CD8-positive, alpha-beta memory T cell (primary cell): ENCODE results near the gene PACSIN1. TPM values are rescaled to one million over a fixed set of nuclear protein-coding genes. Genes with fewer than 3 reads are reported as not detected.

Experiments used
- CTCF ChIA-PET: fragments of 350-600 bp; sonication (Branson Sonifier 250); formaldehyde crosslinking; loops from one replicate; lab custom pipeline; 2021; ENCODE audit warnings: antibody characterized with exemption; lab: Charles Lee
- POLR2A ChIA-PET: fragments of 350-600 bp; sonication (Branson Sonifier 250); formaldehyde crosslinking; loops from one replicate; lab custom pipeline; 2021; ENCODE audit warnings: antibody characterized with exemption; lab: Charles Lee
- DNase-seq, 5 donors: peaks; one replicate each; pipeline versions ENCODE4 v3.0.0 to v3.0.0-alpha.2; 2020 to 2022; ENCODE audit warnings: mixed read lengths in 1 of 5
- H3K27ac ChIP-seq: one replicate; pipeline ENCODE4 v1.7.0; 2013; ENCODE audit warnings: low read depth, mild to moderate bottlenecking, low read length, moderate library complexity
- H3K27me3 ChIP-seq: 2 replicates; pipeline ENCODE4 v1.7.0; 2013; ENCODE audit warnings: low read length, mild to moderate bottlenecking; ENCODE audit not compliant: insufficient read depth, poor library complexity, severe bottlenecking
- H3K36me3 ChIP-seq: 2 replicates; pipeline ENCODE4 v1.7.0; 2013; ENCODE audit warnings: mild to moderate bottlenecking, low read length, moderate library complexity; ENCODE audit not compliant: insufficient read depth
- H3K4me1 ChIP-seq: 2 replicates; pipeline ENCODE4 v1.7.0; 2013; ENCODE audit warnings: mild to moderate bottlenecking, low read length, moderate library complexity; ENCODE audit not compliant: insufficient read depth
- H3K4me3 ChIP-seq: 2 replicates; pipeline ENCODE4 v1.7.0; 2013; ENCODE audit warnings: mild to moderate bottlenecking, low read length
- H3K9me3 ChIP-seq: 2 replicates; pipeline ENCODE4 v1.7.0; 2013; ENCODE audit warnings: mild to moderate bottlenecking, low read length
- H3K27ac Mint-ChIP-seq, 8 donors: one replicate each; pipeline ENCODE4 v1.8.0; 2020 to 2021; ENCODE audit warnings: mixed read lengths in 8 of 8, mild to moderate bottlenecking in 6 of 8, inconsistent platforms in 3 of 8, moderate library complexity in 3 of 8
- H3K27me3 Mint-ChIP-seq, 2 donors: one replicate each; pipeline ENCODE4 v1.8.0; 2020 to 2021; ENCODE audit warnings: mixed read lengths in 2 of 2, mild to moderate bottlenecking in 1 of 2, moderate library complexity in 1 of 2
- H3K36me3 Mint-ChIP-seq, 3 donors: one replicate each; pipeline ENCODE4 v1.8.0; 2020 to 2021; ENCODE audit warnings: mixed read lengths in 3 of 3, inconsistent platforms in 1 of 3, mild to moderate bottlenecking in 1 of 3
- H3K4me1 Mint-ChIP-seq, 3 donors: one replicate each; pipeline ENCODE4 v1.8.0; 2020 to 2021; ENCODE audit warnings: mixed read lengths in 3 of 3, inconsistent platforms in 1 of 3, mild to moderate bottlenecking in 1 of 3
- H3K4me3 Mint-ChIP-seq, 7 donors: one replicate each; pipeline ENCODE4 v1.8.0; 2020 to 2021; ENCODE audit warnings: mixed read lengths in 7 of 7, mild to moderate bottlenecking in 6 of 7, moderate library complexity in 4 of 7, inconsistent platforms in 2 of 7
- H3K9me3 Mint-ChIP-seq, 5 donors: one replicate each; pipeline ENCODE4 v1.8.0; 2020 to 2022; ENCODE audit warnings: mixed read lengths in 5 of 5, mild to moderate bottlenecking in 3 of 5, moderate library complexity in 2 of 5, inconsistent platforms in 1 of 5
- polyA plus RNA-seq: library from polyadenylated mRNA; unstranded; fragments of 300-500 nt; fragmentation: Illumina TruSeq; gene quantifications from one replicate; pipeline ENCODE4 v1.2.3, GENCODE V29; 2021
- total RNA-seq, 2 experiments: library from RNA; stranded (reverse); gene quantifications; one replicate each; pipeline ENCODE4 v1.2.3, GENCODE V29; 2021

Gene PACSIN1
- total and polyA plus RNA-seq, 3 experiments from 2014 or later, result 0.64 to 5.6 (median 0.70) TPM

DNA sequence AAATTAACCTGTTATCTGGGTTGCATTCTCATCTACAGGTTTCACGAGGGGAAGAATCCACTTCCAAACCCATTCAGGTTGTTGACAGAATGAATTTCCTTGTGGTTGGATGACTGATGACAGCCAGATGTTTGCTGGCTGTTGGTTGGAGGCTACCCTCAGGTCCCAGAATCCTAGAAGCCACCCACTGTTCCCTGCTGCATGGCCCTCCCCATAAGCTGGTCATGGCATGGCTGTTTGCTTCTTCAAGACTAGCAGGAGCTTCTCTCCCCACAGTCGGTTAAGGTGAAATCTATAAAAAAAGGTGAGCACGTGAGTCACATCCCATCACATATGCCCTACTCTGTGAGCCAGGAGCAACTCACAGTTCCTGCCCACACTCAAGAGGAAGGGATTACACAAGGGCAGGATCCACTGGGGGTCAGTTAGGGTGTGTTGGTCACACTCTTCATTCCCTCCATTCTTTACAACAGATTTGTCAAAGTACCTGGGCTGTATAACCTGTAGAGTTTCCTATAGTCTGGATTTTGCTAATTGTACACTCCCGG lies 20.5 kb upstream of the PACSIN1 start:
- no peaks in the 10 kb centered on the region for H3K36me3 Mint-ChIP-seq
- ChIA-PET CTCF (no interaction called here), POLR2A (no interaction called here)
- no peak overlapping the region for H3K27ac Mint-ChIP-seq
- Histone ChIP-seq H3K4me1 (no peaks in the 10 kb centered on the region), H3K4me3 (no peak overlapping the region), H3K27ac (no peak overlapping the region), H3K9me3 (no peaks in the 10 kb centered on the region), H3K36me3 (no peaks in the 10 kb centered on the region), H3K27me3 (no peaks in the 10 kb centered on the region)
- H3K4me1 Mint-ChIP-seq, result no peaks in the 10 kb centered on the region
- no peaks in the 10 kb centered on the region for H3K9me3 Mint-ChIP-seq
- H3K27me3 Mint-ChIP-seq, result peaks cover 0 to 2% of the 10 kb centered on the region in 2 donors
- H3K4me3 Mint-ChIP-seq, result no peak overlapping the region
- DNase-seq, result no peak

DNA sequence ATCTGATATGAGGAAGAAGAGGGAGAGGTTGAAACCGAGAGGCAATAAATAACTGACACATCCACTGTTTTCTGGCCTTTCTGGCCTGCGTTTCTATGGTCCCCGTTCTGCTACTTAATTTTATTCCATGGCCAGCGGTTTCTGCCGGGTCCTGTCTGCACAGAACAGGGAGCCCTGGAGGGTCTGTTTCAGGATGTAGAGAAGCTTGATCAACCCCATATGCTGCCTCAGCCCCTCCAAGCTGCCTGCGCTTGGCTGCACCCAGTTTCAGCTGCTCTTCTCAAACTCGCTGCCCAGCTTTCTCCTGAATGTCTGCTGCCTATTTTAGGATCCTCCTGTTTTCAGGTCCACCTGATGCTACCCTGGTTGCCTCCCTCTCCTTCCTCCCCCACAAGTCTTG lies 18.5 kb upstream of the PACSIN1 start:
- Mint-ChIP-seq H3K27ac (peak overlapping the region in 1 of 8 donors; percentile 72), H3K36me3 (peaks cover 0 to 4% (median 0%) of the 10 kb centered on the region in 3 donors), H3K4me3 (no peak overlapping the region), H3K27me3 (peaks cover 0 to 2% of the 10 kb centered on the region in 2 donors), H3K9me3 (no peaks in the 10 kb centered on the region), H3K4me1 (no peaks in the 10 kb centered on the region)
- Histone ChIP-seq H3K27me3 (no peaks in the 10 kb centered on the region), H3K4me3 (no peak overlapping the region), H3K27ac (no peak overlapping the region), H3K4me1 (no peaks in the 10 kb centered on the region), H3K36me3 (no peaks in the 10 kb centered on the region), H3K9me3 (no peaks in the 10 kb centered on the region)
- ChIA-PET POLR2A (no interaction called here), CTCF (interaction anchor here (1.9 kb wide), 1 partner anchor 13 kb away, joined by 6 read pairs; no protein-coding TSS in a partner anchor)
- no peak for DNase-seq

DNA sequence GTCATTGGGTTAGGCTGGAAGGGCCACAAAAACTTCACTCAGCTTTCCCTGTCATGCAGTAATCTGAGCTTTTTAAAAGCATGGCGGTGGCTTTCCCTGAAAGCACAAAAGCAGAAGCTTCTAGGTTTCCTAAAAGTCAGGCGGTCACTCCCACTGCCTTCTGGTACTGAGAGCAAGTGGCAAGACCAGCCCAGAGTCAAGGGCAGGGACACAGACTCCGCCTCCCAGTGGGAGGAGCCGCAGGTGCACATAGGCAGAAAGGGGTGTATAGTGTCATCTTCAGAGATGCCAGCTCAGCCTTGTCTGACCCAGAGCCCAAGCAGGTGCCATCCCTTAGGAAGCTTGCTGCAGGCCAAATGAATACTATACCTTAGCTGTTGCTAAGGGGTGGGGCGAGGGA lies 18.0 kb upstream of the PACSIN1 start:
- no peak overlapping the region for H3K27ac ChIP-seq
- H3K4me1 Mint-ChIP-seq, result no peaks in the 10 kb centered on the region
- no peaks in the 10 kb centered on the region for H3K9me3 Mint-ChIP-seq
- H3K36me3 Mint-ChIP-seq, result peaks cover 0 to 4% (median 0%) of the 10 kb centered on the region in 3 donors
- H3K36me3 ChIP-seq, result no peaks in the 10 kb centered on the region
- H3K27me3 Mint-ChIP-seq, result peaks cover 0 to 2% of the 10 kb centered on the region in 2 donors
- no peak overlapping the region for H3K27ac Mint-ChIP-seq
- POLR2A ChIA-PET, result no interaction called here
- H3K27me3 ChIP-seq, result no peaks in the 10 kb centered on the region
- no peak overlapping the region for H3K4me3 Mint-ChIP-seq
- no peaks in the 10 kb centered on the region for H3K9me3 ChIP-seq
- CTCF ChIA-PET, result interaction anchor here (1.9 kb wide), 1 partner anchor 12 kb away, joined by 6 read pairs; no protein-coding TSS in a partner anchor
- no peaks in the 10 kb centered on the region for H3K4me1 ChIP-seq
- no peak overlapping the region for H3K4me3 ChIP-seq
- DNase-seq, result no peak

DNA sequence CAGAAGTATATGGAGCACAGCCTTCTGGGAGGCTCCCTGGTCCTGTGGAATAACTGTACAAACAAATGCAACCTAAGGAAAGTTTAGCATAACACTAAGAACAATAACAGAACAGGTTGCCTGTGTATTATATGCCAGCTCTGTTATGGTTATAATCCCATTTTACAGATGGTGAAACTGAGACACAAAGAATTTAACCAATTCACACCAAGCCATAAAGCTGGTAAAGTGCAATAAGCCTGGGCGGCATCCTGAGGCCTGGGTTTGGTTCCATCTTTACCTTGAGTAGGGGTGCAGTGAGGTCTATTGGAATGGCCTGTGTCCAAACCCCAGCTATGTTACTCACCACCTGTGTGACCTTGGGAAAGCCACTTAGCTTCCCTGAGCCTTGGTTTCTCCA lies 14.7 kb upstream of the PACSIN1 start:
- CTCF ChIA-PET, result interaction anchor here (1.9 kb wide), 1 partner anchor 9 kb away, joined by 4 read pairs; no protein-coding TSS in a partner anchor
- H3K4me3 ChIP-seq, result no peak overlapping the region
- POLR2A ChIA-PET, result no interaction called here

DNA sequence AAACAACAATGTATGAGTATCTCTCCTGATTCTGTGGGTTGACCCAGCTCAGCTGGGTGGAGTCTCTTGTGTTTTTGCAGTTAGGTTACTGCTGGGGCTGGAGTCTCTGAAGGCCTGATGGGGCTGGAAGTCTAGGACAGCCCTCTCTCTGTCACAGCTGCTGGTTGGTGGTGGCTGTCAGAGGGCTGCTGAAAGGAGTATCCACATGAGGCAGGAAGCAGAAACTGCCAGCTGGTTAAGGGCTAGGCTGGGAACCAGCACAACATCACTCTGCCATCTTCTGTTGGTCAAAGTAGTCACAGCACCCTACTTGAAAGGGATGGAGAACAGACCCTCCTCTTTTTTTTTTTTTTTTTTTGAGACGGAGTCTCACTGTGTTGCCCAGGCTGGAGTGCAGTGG lies 10.0 kb upstream of the PACSIN1 start:
- Mint-ChIP-seq H3K36me3 (peaks cover 0 to 4% (median 2%) of the 10 kb centered on the region in 3 donors), H3K27ac (no peak overlapping the region), H3K4me3 (no peak overlapping the region), H3K27me3 (no peaks in the 10 kb centered on the region), H3K9me3 (no peaks in the 10 kb centered on the region), H3K4me1 (no peaks in the 10 kb centered on the region)
- H3K27me3 ChIP-seq, result no peaks in the 10 kb centered on the region
- CTCF ChIA-PET, result interaction anchor here (8.6 kb wide), 1 partner anchor 154 kb away, joined by 90 read pairs; no protein-coding TSS in a partner anchor
- no peak overlapping the region for H3K4me3 ChIP-seq
- H3K9me3 ChIP-seq, result no peaks in the 10 kb centered on the region
- H3K27ac ChIP-seq, result no peak overlapping the region
- POLR2A ChIA-PET, result interaction anchor here (0.7 kb wide), 1 partner anchor 38 kb away, joined by 6 read pairs; no protein-coding TSS in a partner anchor
- no peak for DNase-seq
- H3K4me1 ChIP-seq, result no peaks in the 10 kb centered on the region
- no peaks in the 10 kb centered on the region for H3K36me3 ChIP-seq

More for the DNA sequence above, 14.7 kb upstream of the PACSIN1 start:
- H3K27me3 ChIP-seq, result no peaks in the 10 kb centered on the region
- no peaks in the 10 kb centered on the region for H3K9me3 Mint-ChIP-seq
- H3K36me3 Mint-ChIP-seq, result peaks cover 0 to 4% (median 2%) of the 10 kb centered on the region in 3 donors
- no peaks in the 10 kb centered on the region for H3K4me1 Mint-ChIP-seq
- no peaks in the 10 kb centered on the region for H3K36me3 ChIP-seq
- no peak overlapping the region for H3K27ac Mint-ChIP-seq
- no peaks in the 10 kb centered on the region for H3K27me3 Mint-ChIP-seq
- H3K9me3 ChIP-seq, result no peaks in the 10 kb centered on the region
- no peak overlapping the region for H3K4me3 Mint-ChIP-seq
- H3K27ac ChIP-seq, result no peak overlapping the region
- DNase-seq, result no peak
- H3K4me1 ChIP-seq, result no peaks in the 10 kb centered on the region

DNA sequence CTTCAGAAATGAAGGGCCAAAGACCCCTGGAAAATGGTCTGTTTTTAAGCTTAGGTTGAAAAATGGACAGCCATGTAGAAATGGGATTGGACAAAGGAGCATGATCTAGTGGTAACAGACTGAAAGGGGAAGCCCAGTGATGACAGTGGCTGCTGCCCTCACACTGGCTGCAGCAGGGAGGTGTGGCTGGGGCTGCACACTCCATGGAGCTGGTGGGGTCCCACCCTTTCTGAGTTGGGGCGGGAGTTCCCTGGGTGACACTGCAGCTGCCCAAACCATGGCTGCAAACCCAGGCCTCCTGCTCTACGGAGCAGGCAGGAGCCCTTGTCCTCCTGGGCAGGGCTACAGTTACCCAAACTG lies 8.5 kb upstream of the PACSIN1 start:
- H3K27me3 ChIP-seq, result no peaks in the 10 kb centered on the region
- no peaks in the 10 kb centered on the region for H3K27me3 Mint-ChIP-seq
- H3K4me3 ChIP-seq, result no peak overlapping the region
- CTCF ChIA-PET, result interaction anchor here (1.4 to 8.6 kb wide), 2 partner anchors 10 to 152 kb away, joined by 4 to 90 read pairs; no protein-coding TSS in a partner anchor
- no peak overlapping the region for H3K27ac Mint-ChIP-seq
- no peaks in the 10 kb centered on the region for H3K36me3 ChIP-seq
- no peak for DNase-seq
- H3K36me3 Mint-ChIP-seq, result peaks cover 0 to 2% (median 0%) of the 10 kb centered on the region in 3 donors
- no peaks in the 10 kb centered on the region for H3K4me1 ChIP-seq
- POLR2A ChIA-PET, result no interaction called here
- H3K4me1 Mint-ChIP-seq, result no peaks in the 10 kb centered on the region
- no peak overlapping the region for H3K4me3 Mint-ChIP-seq
- no peak overlapping the region for H3K27ac ChIP-seq
- no peaks in the 10 kb centered on the region for H3K9me3 ChIP-seq
- H3K9me3 Mint-ChIP-seq, result no peaks in the 10 kb centered on the region

DNA sequence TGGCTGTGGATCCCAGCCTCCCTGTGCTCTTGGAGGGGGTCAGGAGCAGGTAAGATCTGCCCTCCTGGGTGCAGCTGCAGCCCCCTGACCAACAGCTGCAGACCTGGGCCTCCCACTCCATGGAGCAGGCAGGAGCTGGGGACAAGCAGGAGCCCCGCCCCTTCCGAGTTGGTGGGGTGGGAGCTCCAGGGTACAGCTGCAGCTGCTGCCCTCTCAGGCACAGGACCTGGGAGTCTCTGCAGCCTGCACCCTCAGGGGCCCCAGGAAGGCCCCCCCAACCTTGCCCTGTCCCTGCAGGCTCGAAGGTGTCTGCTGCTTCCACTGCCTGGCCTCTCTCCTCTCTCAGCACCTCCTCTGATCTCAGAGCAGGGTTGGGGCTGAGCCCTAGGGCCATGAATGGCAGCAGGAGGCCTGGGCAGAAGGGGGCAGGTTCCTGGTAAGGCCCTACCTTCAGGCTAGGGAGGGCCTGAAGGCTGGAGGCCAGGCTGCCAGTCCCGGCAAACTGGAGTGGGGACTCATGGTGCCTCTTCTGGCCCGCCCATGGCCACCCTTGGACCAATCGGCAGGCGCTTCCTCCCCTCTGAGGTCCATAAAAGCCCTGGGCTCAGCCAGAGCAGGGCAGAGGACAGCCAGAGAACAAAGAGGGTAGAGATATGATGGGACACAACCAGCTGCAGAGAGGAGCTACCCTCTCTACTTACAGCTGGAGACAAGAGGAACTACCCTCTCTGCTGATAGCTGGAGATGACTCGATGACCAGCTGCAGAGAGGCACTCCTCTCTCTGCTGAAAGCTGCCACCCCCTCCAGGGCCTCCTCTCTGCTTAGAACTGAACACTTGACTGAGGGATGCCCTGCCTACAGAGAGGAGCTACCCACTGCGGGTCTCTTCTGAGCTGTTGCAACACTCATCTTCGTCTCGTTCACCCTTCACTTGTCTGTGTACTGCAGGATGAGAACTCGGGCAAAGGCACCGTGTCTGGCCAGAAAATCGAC lies 7.8 kb upstream of the PACSIN1 start:
- Histone ChIP-seq H3K27ac (no peak overlapping the region), H3K4me3 (no peak overlapping the region), H3K27me3 (no peaks in the 10 kb centered on the region), H3K4me1 (no peaks in the 10 kb centered on the region), H3K9me3 (no peaks in the 10 kb centered on the region), H3K36me3 (no peaks in the 10 kb centered on the region)
- Mint-ChIP-seq H3K27me3 (peaks cover 0 to under 1% of the 10 kb centered on the region in 2 donors), H3K4me3 (no peak overlapping the region), H3K9me3 (no peaks in the 10 kb centered on the region), H3K36me3 (peaks cover 0 to 2% (median 0%) of the 10 kb centered on the region in 3 donors), H3K27ac (peak overlapping the region in 1 of 8 donors; percentile 19), H3K4me1 (no peaks in the 10 kb centered on the region)
- ChIA-PET CTCF (interaction anchor here (0.6 to 8.6 kb wide), 3 partner anchors 151 to 1083 kb away, joined by 3 to 90 read pairs (median 4); no protein-coding TSS in a partner anchor), POLR2A (no interaction called here)
- no peak for DNase-seq
